Dermis lymphatic vessel endothelial cell (primary cell): ENCODE results near the gene UBE2N. TPM values are rescaled to one million over a fixed set of nuclear protein-coding genes. Genes with fewer than 3 reads are reported as not detected.

ENCODE experiments used
- total RNA-seq: library from RNA; depleted of rRNA; stranded (reverse); fragments of >200 nt; gene quantifications from 2 replicates; pipeline ENCODE4 v1.2.1, GENCODE V29; 2014

The UBE2N gene, protein sequence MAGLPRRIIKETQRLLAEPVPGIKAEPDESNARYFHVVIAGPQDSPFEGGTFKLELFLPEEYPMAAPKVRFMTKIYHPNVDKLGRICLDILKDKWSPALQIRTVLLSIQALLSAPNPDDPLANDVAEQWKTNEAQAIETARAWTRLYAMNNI
- total RNA-seq: 134 and 136 TPM in 2 replicates

DNA sequence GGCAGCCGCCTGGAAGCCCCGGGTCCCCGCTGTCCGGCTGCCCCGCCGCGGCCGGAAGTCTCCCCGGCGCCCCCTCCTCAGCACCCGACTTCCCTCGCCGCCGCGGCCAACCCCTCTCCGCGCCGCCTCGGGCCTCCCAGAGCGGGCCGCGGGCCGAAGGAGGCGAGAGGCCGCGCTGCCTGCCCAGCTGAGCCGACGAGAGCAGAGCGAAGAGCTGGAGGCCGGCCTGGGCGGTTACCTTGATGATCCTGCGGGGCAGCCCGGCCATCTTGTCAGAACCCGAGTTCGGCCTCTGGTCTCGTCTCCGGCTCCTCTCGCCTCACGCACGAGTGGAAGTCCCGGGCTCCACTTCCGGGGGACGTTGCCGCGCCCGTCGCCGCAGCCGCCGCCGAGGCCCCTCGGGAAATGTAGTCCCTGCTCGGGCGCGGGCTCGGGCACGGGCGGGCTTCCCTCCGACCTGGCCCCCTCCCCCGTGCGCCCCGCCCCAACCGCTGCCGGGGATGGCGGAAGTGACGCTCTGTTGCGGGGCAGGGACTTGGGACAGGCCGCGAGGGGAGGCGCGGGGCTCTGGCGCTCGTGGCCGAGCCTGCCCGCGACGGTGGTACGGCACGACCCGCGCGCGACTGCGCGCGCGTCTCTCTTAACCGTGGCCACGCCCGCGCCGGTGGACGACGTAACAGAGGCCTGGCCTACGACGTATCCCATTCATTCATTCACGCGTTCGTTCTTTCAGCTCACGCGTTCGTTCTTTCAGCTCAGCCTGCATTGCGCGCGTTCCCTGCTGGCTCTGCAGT is at the start of gene UBE2N:
TSS of gene UBE2N (minus strand) at position 331 of the 794 bp plus-strand sequence. CDS start at position 268, 63 bp downstream.

DNA sequence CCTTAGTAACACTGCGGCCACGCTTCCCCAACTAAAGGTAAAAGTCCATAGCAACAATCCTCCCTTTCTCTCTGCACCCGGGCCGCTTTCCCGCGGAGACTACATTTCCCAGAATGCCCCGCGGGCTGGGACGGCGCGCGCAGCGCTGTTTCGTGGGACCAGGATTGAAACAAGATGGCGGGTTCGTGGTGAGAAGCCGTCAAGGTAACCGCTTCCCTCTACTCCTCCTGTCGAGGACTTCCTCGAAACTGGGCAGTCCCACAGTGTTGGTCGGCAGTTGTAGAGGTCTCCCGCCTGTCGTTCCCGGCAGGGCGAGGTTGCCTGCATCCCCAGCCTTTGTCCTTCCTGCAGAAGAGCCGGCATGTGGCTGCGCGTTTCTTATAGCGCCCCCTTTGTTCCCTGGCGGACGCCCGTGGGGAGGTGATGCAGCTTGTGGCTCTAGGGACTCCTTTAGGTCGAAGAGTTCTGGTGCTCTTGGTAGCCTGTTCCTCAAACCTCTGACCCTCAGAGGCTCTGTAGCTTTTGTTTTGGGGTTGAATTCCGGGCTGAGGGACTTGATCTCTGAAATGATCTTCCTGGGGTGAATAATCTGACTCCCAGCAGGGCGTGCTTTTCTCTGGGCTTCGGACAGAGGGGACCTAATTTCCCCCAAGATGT is 25.7 kb upstream of the UBE2N start, which contains the start of gene MRPL42:
TSS of gene MRPL42 (plus strand) at position 164 of the 657 bp plus-strand sequence. CDS start 1,772 bp downstream, outside the sequence.

DNA sequence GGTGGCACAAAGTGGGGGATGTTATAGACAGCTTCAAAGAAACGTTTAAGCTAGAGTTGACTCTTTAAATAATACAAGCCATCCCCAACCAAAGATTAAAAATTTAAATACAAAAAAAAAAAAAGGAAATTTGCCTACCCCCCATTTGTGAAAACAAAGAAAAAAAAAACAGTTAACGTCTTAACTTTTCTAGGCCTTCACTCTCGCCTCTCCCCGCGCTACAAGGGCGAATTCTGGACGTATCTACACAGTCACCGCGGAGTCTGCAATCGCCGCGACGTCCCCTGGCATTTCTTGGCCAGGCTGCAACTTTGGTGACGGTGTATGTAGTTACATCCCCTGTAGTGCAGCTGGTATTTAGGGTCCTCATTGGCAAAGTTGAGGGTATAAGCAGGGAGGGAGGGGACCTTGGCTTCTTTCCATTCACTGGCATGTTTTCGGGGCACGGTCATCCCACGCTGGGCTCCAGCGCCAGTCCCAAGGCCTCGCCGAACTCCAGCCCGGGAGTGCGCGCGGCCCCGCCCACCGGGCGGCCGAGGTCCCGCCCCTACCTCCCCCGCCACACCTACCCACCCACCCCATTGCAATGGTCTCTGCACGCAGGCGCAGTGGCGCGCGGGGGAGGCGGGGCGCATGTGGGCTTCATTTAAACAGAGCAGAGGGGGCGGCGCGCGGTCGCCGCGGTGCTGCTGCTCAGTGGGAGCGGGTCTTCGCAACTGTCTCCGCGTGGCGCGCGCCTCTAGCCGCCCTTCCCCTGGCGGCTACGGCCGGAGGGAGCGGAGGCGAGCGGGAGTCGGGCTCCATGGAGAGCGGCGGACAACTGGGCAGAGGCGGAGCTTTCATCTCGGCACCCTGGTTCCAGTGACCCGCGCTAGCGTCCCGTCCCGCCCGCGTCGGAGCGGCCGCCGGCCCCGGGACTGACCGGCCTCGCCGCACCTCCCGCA is 64.2 kb downstream of the UBE2N start, which contains the start of gene NUDT4:
TSS of gene NUDT4 (plus strand) at position 674 of the 944 bp plus-strand sequence. CDS start 398 bp downstream, outside the sequence.

Other genes starting within 250 kb of the UBE2N start
- gene NUDT4, start 64.0 kb downstream of the UBE2N start, total RNA-seq: 85.8 and 104 TPM in 2 replicates
- gene MRPL42, start 25.6 kb upstream of the UBE2N start, total RNA-seq: 45.9 and 71.7 TPM in 2 replicates
- 80.9 and 86.0 TPM in 2 replicates for gene SOCS2, start 130.7 kb upstream of the UBE2N start, total RNA-seq
- 9.9 and 11.4 TPM in 2 replicates for gene CRADD, start 235.4 kb upstream of the UBE2N start, total RNA-seq